Ascending aorta (tissue), 2 donors: ENCODE results near the gene CMTM6. TPM values are rescaled to one million over a fixed set of nuclear protein-coding genes. Genes with fewer than 3 reads are reported as not detected.
A peak's percentile ranks its signal among the peaks of the same experiment; 100 is the strongest.
"Not testable (repeated sequence)": the region's sequence is repeated elsewhere in the genome, so short reads cannot be mapped to it uniquely, and the experiment has no call there.

Source experiments
- DNase-seq, 2 donors: peaks; one replicate each; pipeline ENCODE4 v3.0.0-alpha.2; 2019; ENCODE audit warnings: low spot score in 2 of 2
- H3K27ac ChIP-seq, 2 donors: fragments of 200-600 bp; sonication (generic); one replicate each; pipeline ENCODE4 v1.5.1; 2016 to 2017; ENCODE audit warnings: mild to moderate bottlenecking in 1 of 2
- H3K27me3 ChIP-seq: fragments of 200-600 bp; sonication (generic); one replicate; pipeline ENCODE4 v1.5.1; 2017
- H3K36me3 ChIP-seq, 2 donors: fragments of 200-600 bp; sonication (generic); one replicate each; pipeline ENCODE4 v1.5.1; 2016
- H3K4me1 ChIP-seq, 2 donors: fragments of 200-600 bp; sonication (generic); one replicate each; pipeline ENCODE4 v1.5.1; 2016 to 2017; ENCODE audit warnings: mild to moderate bottlenecking in 1 of 2
- H3K4me3 ChIP-seq, 2 donors: fragments of 200-600 bp; sonication (generic); one replicate each; pipeline ENCODE4 v1.5.1; 2016 to 2017; ENCODE audit warnings: mild to moderate bottlenecking in 1 of 2
- H3K9me3 ChIP-seq, 2 donors: fragments of 200-600 bp; sonication (generic); one replicate each; pipeline ENCODE4 v1.5.1; 2016
- CTCF ChIP-seq, 3 experiments: fragments of 200-600 bp in 2 of 3; fragments of 450-650 bp in 1 of 3; sonication (generic) in 2 of 3; IDR thresholded peaks; one replicate each; pipeline ENCODE4 v1.5.1; 2016 to 2019; ENCODE audit warnings: antibody characterized with exemption in 3 of 3, mild to moderate bottlenecking in 1 of 3, moderate library complexity in 1 of 3
- intact Hi-C: fragments of 100-400 bp; cut with DNase I; formaldehyde crosslinking; loops from one replicate; pipeline ENCODE4 v1.15.1; 2023
- total RNA-seq: library from RNA; depleted of rRNA; stranded (reverse); fragments of >200 nt; gene quantifications from one replicate; pipeline ENCODE4 v1.1.0, GENCODE V29; 2016

CMTM6 gene
- total RNA-seq, 1 donor from 2014 or later = 12.7 TPM

- TF ChIP-seq CTCF (IDR thresholded peaks at IDR 0.05) = no peak
- Histone ChIP-seq H3K27me3 (no peaks in the 10 kb centered on the region), H3K27ac (no peak overlapping the region), H3K4me1 (peaks cover 0 to 5% of the 10 kb centered on the region in 2 donors), H3K36me3 (peaks cover 0 to 3% of the 10 kb centered on the region in 2 donors), H3K4me3 (no peak overlapping the region), H3K9me3 (no peaks in the 10 kb centered on the region)
- DNase-seq = no peak
- intact Hi-C loops = no loop called here
Measured at GRCh38 chr3:32470362-32470761, 32.3 kb downstream of the CMTM6 start.

GRCh38 chr3:32469151-32469874 lies 33.3 kb downstream of the CMTM6 start:
- no peak for TF ChIP-seq CTCF (IDR thresholded peaks at IDR 0.05)
- H3K27me3 ChIP-seq = no peaks in the 10 kb centered on the region

GRCh38 chr3:32467333-32468070 lies 35.1 kb downstream of the CMTM6 start:
- intact Hi-C loops = loop anchor here (1.0 to 5.0 kb wide), 3 partner anchors 75 to 171 kb away; partner anchors contain the start of gene CMTM7
- H3K9me3 ChIP-seq = no peaks in the 10 kb centered on the region
- no peaks in the 10 kb centered on the region for H3K27me3 ChIP-seq
- peaks cover 0 to 3% of the 10 kb centered on the region in 2 donors for H3K36me3 ChIP-seq
- no peak overlapping the region for H3K27ac ChIP-seq
- peak in 1 of 2 donors; percentile 81 for DNase-seq
- H3K4me3 ChIP-seq = peak overlapping the region; percentile 34 to 65
- peaks cover 0 to 5% of the 10 kb centered on the region in 2 donors for H3K4me1 ChIP-seq
- peak; percentile 91 to 99 (median 97) for TF ChIP-seq CTCF (IDR thresholded peaks at IDR 0.05)

More at GRCh38 chr3:32469151-32469874, 33.3 kb downstream of the CMTM6 start:
- H3K27ac ChIP-seq = no peak overlapping the region
- peaks cover 0 to 3% of the 10 kb centered on the region in 2 donors for H3K36me3 ChIP-seq
- no peak overlapping the region for H3K4me3 ChIP-seq
- peaks cover 0 to 5% of the 10 kb centered on the region in 2 donors for H3K4me1 ChIP-seq
- intact Hi-C loops = loop anchor here (5.0 kb wide), 1 partner anchor 77 kb away; the partner anchor contains the start of gene CMTM7
- no peak for DNase-seq
- H3K9me3 ChIP-seq = no peaks in the 10 kb centered on the region

- not testable (repeated sequence) for H3K4me1 ChIP-seq, H3K9me3 ChIP-seq, H3K27ac ChIP-seq, H3K27me3 ChIP-seq, DNase-seq, H3K4me3 ChIP-seq, H3K36me3 ChIP-seq
- intact Hi-C loops = loop anchor here (1.0 to 5.0 kb wide), 3 partner anchors 75 to 171 kb away; partner anchors contain the start of gene CMTM7
Measured at GRCh38 chr3:32466808-32467207, 35.8 kb downstream of the CMTM6 start.

GRCh38 chr3:32464726-32465125 lies 37.9 kb downstream of the CMTM6 start:
- intact Hi-C loops = loop anchor here (5.0 kb wide), 1 partner anchor 72 kb away; the partner anchor contains the start of gene CMTM7
- DNase-seq = not testable (repeated sequence)

GRCh38 chr3:32463415-32463814 lies 39.2 kb downstream of the CMTM6 start:
- DNase-seq, H3K4me3 ChIP-seq, H3K27me3 ChIP-seq, H3K9me3 ChIP-seq, intact Hi-C loops, H3K27ac ChIP-seq, H3K36me3 ChIP-seq, H3K4me1 ChIP-seq: not testable (repeated sequence)

More at GRCh38 chr3:32464726-32465125, 37.9 kb downstream of the CMTM6 start:
- H3K9me3 ChIP-seq, H3K36me3 ChIP-seq, H3K4me3 ChIP-seq, H3K27me3 ChIP-seq, H3K27ac ChIP-seq, H3K4me1 ChIP-seq: not testable (repeated sequence)

- Histone ChIP-seq H3K4me3 (peak overlapping the region in 1 of 2 donors; percentile 6), H3K27ac (peak overlapping the region; percentile 24 to 32)
- DNase-seq, H3K36me3 ChIP-seq, H3K27me3 ChIP-seq, intact Hi-C loops, H3K9me3 ChIP-seq, H3K4me1 ChIP-seq: not testable (repeated sequence)
Measured at GRCh38 chr3:32462191-32462986, 40.3 kb downstream of the CMTM6 start.

GRCh38 chr3:32460817-32461496 lies 41.7 kb downstream of the CMTM6 start:
- DNase-seq, H3K4me1 ChIP-seq, H3K9me3 ChIP-seq, H3K27me3 ChIP-seq, H3K36me3 ChIP-seq, intact Hi-C loops, H3K27ac ChIP-seq, H3K4me3 ChIP-seq: not testable (repeated sequence)
